H1 (cell line): Measurements from ENCODE around the gene ADGRL3. TPM values are rescaled to one million over a fixed set of nuclear protein-coding genes. Genes with fewer than 3 reads are reported as not detected.

Experiments used
- CTCF ChIA-PET: fragments of 300-600 bp; sonication (Branson Sonifier 250); formaldehyde crosslinking; loops from one replicate; lab custom pipeline; 2021; ENCODE audit not compliant: partially characterized antibody; lab: Charles Lee
- POLR2A ChIA-PET: fragments of 300-600 bp; sonication (Branson Sonifier 250); formaldehyde crosslinking; loops from one replicate; lab custom pipeline; 2021; ENCODE audit warnings: inconsistent platforms; ENCODE audit not compliant: partially characterized antibody; lab: Charles Lee
- DNase-seq, 2 experiments: peaks; one replicate each; pipeline versions ENCODE4 v3.0.0 to v3.0.0-alpha.2; 2010 to 2022; ENCODE audit warnings: low spot score in 2 of 2, low read depth in 1 of 2, mixed read lengths in 1 of 2
- FAIRE-seq: peaks from 2 replicates; lab custom pipeline; 2011; peaks lifted over from hg19 to GRCh38; lab: Jason Lieb, UNC
- H2AFZ ChIP-seq: 2 replicates; pipeline ENCODE4 v1.8.1; 2012; ENCODE audit warnings: low read length, inconsistent platforms
- H2AK5ac ChIP-seq: 2 replicates; pipeline ENCODE4 v1.6.1; 2013; ENCODE audit warnings: low read depth, low read length
- H2BK120ac ChIP-seq: replicated peaks from 2 replicates; pipeline ENCODE3; 2013; ENCODE audit warnings: low read depth, low read length, inconsistent platforms
- H2BK12ac ChIP-seq: 2 replicates; pipeline ENCODE4 v1.6.1; 2013; ENCODE audit warnings: low read depth, low read length
- H2BK15ac ChIP-seq: 2 replicates; pipeline ENCODE4 v1.6.1; 2013; ENCODE audit warnings: low read length
- H2BK20ac ChIP-seq: 2 replicates; pipeline ENCODE4 v1.6.1; 2013; ENCODE audit warnings: low read length
- H2BK5ac ChIP-seq: 2 replicates; pipeline ENCODE4 v1.6.1; 2013; ENCODE audit warnings: low read depth, low read length
- H3K14ac ChIP-seq: 2 replicates; pipeline ENCODE4 v1.6.1; 2013; ENCODE audit warnings: inconsistent platforms; ENCODE audit not compliant: insufficient read length
- H3K18ac ChIP-seq: 2 replicates; pipeline ENCODE4 v1.6.1; 2013; ENCODE audit warnings: low read length; ENCODE audit errors: extremely low read depth
- H3K23ac ChIP-seq: 2 replicates; pipeline ENCODE4 v1.6.1; 2013; ENCODE audit warnings: inconsistent platforms; ENCODE audit not compliant: insufficient read length
- H3K23me2 ChIP-seq: 2 replicates; pipeline ENCODE4 v1.6.1; 2013; ENCODE audit warnings: low read depth, low read length
- H3K27ac ChIP-seq: 2 replicates; pipeline ENCODE4 v1.6.1; 2011; ENCODE audit warnings: low read depth, low read length, inconsistent platforms
- H3K27me3 ChIP-seq, 4 experiments: replicated peaks in 1 of 4; 1 replicate in 1 of 4; 2 replicates in 3 of 4; pipeline versions ENCODE4 v1.6.1 to v1.8.1; 2011 to 2013; ENCODE audit warnings: low read length in 3 of 4, mild to moderate bottlenecking in 3 of 4, inconsistent platforms in 2 of 4, mixed read lengths in 2 of 4, moderate library complexity in 1 of 4; ENCODE audit not compliant: control insufficient read depth in 3 of 4, insufficient read depth in 3 of 4; ENCODE audit errors: extremely low read depth in 1 of 4
- H3K36me3 ChIP-seq, 4 experiments: 2 replicates each; pipeline versions ENCODE4 v1.6.1 to v1.8.1; 2011 to 2013; ENCODE audit warnings: mild to moderate bottlenecking in 4 of 4, low read length in 3 of 4, moderate library complexity in 2 of 4, control low read depth in 1 of 4, inconsistent platforms in 1 of 4; ENCODE audit not compliant: insufficient read depth in 4 of 4, control insufficient read depth in 2 of 4
- H3K4ac ChIP-seq: replicated peaks from 2 replicates; pipeline ENCODE3; 2013; ENCODE audit warnings: low read length, low read depth, mixed read lengths, inconsistent platforms; ENCODE audit not compliant: insufficient read length
- H3K4me1 ChIP-seq, 4 experiments: replicated peaks in 1 of 4; 1 replicate in 1 of 4; 2 replicates in 3 of 4; pipeline versions ENCODE4 v1.6.1 to v1.8.1; 2011 to 2013; ENCODE audit warnings: low read length in 3 of 4, inconsistent platforms in 2 of 4, mixed read lengths in 1 of 4; ENCODE audit not compliant: insufficient read depth in 4 of 4, control insufficient read depth in 3 of 4
- H3K4me2 ChIP-seq, 2 experiments: 2 replicates each; pipeline versions ENCODE4 v1.6.1 to v1.8.1; 2011 to 2013; ENCODE audit warnings: low read depth in 2 of 2, low read length in 2 of 2, control low read depth in 1 of 2, inconsistent platforms in 1 of 2, mild to moderate bottlenecking in 1 of 2; ENCODE audit not compliant: insufficient read depth in 1 of 2
- H3K4me3 ChIP-seq, 4 experiments: fragments of 200-600, 300-600 bp in 1 of 4; sonication (generic), shearing (Covaris generic), sonication (Bioruptor Twin) in 1 of 4; 2 replicates each; pipeline versions ENCODE4 v1.5.1 to v1.8.1; 2011 to 2016; ENCODE audit warnings: low read length in 4 of 4, low read depth in 3 of 4, control low read depth in 2 of 4, inconsistent platforms in 2 of 4, mild to moderate bottlenecking in 2 of 4, mixed read lengths in 1 of 4, moderate library complexity in 1 of 4; ENCODE audit not compliant: insufficient read depth in 2 of 4; ENCODE audit errors: extremely low read depth in 1 of 4
- H3K56ac ChIP-seq: replicated peaks from 2 replicates; pipeline ENCODE3; 2013; ENCODE audit warnings: low read depth, mild to moderate bottlenecking, mixed read lengths, low read length, inconsistent platforms; ENCODE audit not compliant: insufficient read length
- H3K79me1 ChIP-seq: 2 replicates; pipeline ENCODE4 v1.6.1; 2013; ENCODE audit warnings: low read depth, low read length, control low read depth
- H3K79me2 ChIP-seq, 2 experiments: 2 replicates each; pipeline versions ENCODE4 v1.6.1 to v1.8.1; 2012 to 2013; ENCODE audit warnings: low read length in 2 of 2, mild to moderate bottlenecking in 2 of 2, inconsistent platforms in 1 of 2; ENCODE audit not compliant: insufficient read depth in 2 of 2, control insufficient read depth in 1 of 2
- H3K9ac ChIP-seq, 4 experiments: replicated peaks in 1 of 4; 1 replicate in 1 of 4; 2 replicates in 3 of 4; pipeline versions ENCODE4 v1.6.1 to v1.8.1; 2011 to 2013; ENCODE audit warnings: low read depth in 3 of 4, low read length in 3 of 4, control low read depth in 2 of 4, mild to moderate bottlenecking in 2 of 4, moderate library complexity in 2 of 4, inconsistent platforms in 1 of 4; ENCODE audit errors: extremely low read depth in 1 of 4
- H3K9me3 ChIP-seq, 2 experiments: 2 replicates each; pipeline versions ENCODE4 v1.6.1 to v1.8.1; 2012 to 2013; ENCODE audit warnings: mild to moderate bottlenecking in 2 of 2, moderate library complexity in 2 of 2, control low read depth in 1 of 2, inconsistent platforms in 1 of 2, low read depth in 1 of 2, low read length in 1 of 2, mixed read lengths in 1 of 2; ENCODE audit not compliant: insufficient read depth in 2 of 2
- H4K20me1 ChIP-seq, 2 experiments: replicated peaks in 1 of 2; 2 replicates each; pipeline versions ENCODE3 to v1.8.1; 2011 to 2013; ENCODE audit warnings: inconsistent platforms in 2 of 2, low read length in 2 of 2, mild to moderate bottlenecking in 1 of 2; ENCODE audit not compliant: insufficient read depth in 2 of 2, control insufficient read depth in 1 of 2
- H4K5ac ChIP-seq: 2 replicates; pipeline ENCODE4 v1.6.1; 2013; ENCODE audit warnings: low read length, low read depth, mixed read lengths, inconsistent platforms; ENCODE audit not compliant: insufficient read length
- H4K8ac ChIP-seq: 2 replicates; pipeline ENCODE4 v1.8.0; 2013; ENCODE audit warnings: mild to moderate bottlenecking, moderate library complexity, low read length, inconsistent platforms; ENCODE audit not compliant: insufficient read depth; ENCODE audit errors: extremely low read depth
- H4K91ac ChIP-seq: replicated peaks from 2 replicates; pipeline ENCODE3; 2013; ENCODE audit warnings: low read length, mixed read lengths, inconsistent platforms; ENCODE audit not compliant: insufficient read length
- MAX ChIP-seq: IDR thresholded peaks from 2 replicates; pipeline ENCODE4 v1.6.1; 2012; ENCODE audit warnings: inconsistent platforms
- WGBS, 2 experiments: shearing (Covaris generic) in 1 of 2; methylation state at CpG; one replicate each; pipeline versions ENCODE4 v1.1.6 to v1.1.7; 2013 to 2015; ENCODE audit warnings: low lambda C conversion rate in 2 of 2, mixed read lengths in 2 of 2, inconsistent platforms in 1 of 2, low coverage in 1 of 2, missing lambda C conversion rate in 1 of 2; ENCODE audit not compliant: insufficient replicate concordance in 2 of 2, insufficient coverage in 1 of 2, insufficient read length in 1 of 2; ENCODE audit errors: extremely low coverage in 1 of 2, missing lambda C conversion rate in 1 of 2; 5-methylcytosine and 5-hydroxymethylcytosine counted together
- polyA plus RNA-seq, 7 experiments: library from polyadenylated mRNA; depleted of rRNA in 3 of 7; stranded (reverse) in 5 of 7; unstranded in 2 of 7; fragments of >200 nt in 5 of 7; fragments of 200-250 nt in 2 of 7; gene quantifications; 1 replicate in 5 of 7; 2 replicates in 1 of 7; 4 replicates in 1 of 7; pipeline versions ENCODE4 v1.2.1 to v1.2.3, GENCODE V29; 2011 to 2013; ENCODE audit warnings: missing spikeins in 2 of 7, mixed read lengths in 2 of 7
- total RNA-seq: library from RNA; stranded (reverse); fragmentation: NEBNext Ultra II Directional; extraction: Animal tissue kit (Norgen Biotek cat#: 25700); gene quantifications from 2 replicates; pipeline ENCODE4 v1.2.1, GENCODE V29; 2021

ADGRL3 gene
- total and polyA plus RNA-seq, 2 of the 8 experiments (the other 6 are each of a cell fraction or from before 2014, with no cell fraction given) = 6.6 to 13.0 TPM

DNA sequence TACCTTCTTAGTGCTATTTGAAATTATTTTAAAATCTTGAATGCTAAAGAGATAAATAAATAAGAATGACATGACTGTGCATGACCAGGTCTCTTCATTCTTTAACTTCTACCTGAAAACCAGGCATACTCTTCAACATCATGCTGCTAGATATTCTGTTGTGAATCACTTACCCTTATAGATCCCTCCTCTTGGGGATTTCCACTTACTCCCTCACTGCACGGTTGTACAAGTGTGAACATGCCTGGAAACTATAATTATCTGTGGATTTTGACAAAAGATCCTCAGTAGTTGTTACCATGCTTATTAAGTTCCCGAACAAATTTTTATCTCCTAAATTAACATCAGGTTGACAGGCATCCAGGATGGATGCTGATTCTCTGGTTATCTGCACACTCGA is 54.3 kb downstream of the ADGRL3 start:
- Histone ChIP-seq H3K79me2 (peaks cover 0 to 8% of the 10 kb centered on the region in 2 experiments; a peak in 1 of 4 replicates), H4K8ac (no peak overlapping the region), H2AK5ac (no peak overlapping the region), H3K9me3 (no peaks in the 10 kb centered on the region), H2BK15ac (no peak overlapping the region), H3K36me3 (no peaks in the 10 kb centered on the region), H2BK120ac (no peak overlapping the region), H3K18ac (no peak overlapping the region), H3K27me3 (no peaks in the 10 kb centered on the region), H3K4ac (no peak overlapping the region), H4K20me1 (no peaks in the 10 kb centered on the region), H3K4me3 (no peak overlapping the region), H2BK20ac (no peak overlapping the region), H3K79me1 (0 out of 2 replicates have a peak, but pooled peaks cover 2% of the 10 kb centered on the region), H3K27ac (no peak overlapping the region), H2AFZ (no peak overlapping the region), H3K9ac (no peak overlapping the region), H4K5ac (no peak overlapping the region), H2BK12ac (no peak overlapping the region), H3K56ac (no peak overlapping the region), H3K23me2 (no peaks in the 10 kb centered on the region), H3K23ac (no peak overlapping the region), H3K4me1 (no peaks in the 10 kb centered on the region; a peak in 1 of 7 replicates), H3K14ac (no peak overlapping the region), H4K91ac (no peak overlapping the region), H2BK5ac (no peak overlapping the region), H3K4me2 (no peak overlapping the region)
- DNase-seq = no peak
- ChIA-PET POLR2A (no interaction called here), CTCF (no interaction called here)
- no peak for TF ChIP-seq MAX
- WGBS, 2 experiments = 86% methylated on average over 3 of the region's 3 CpGs; no CpG with 5 or more reads in 1 of the 2 experiments
- FAIRE-seq = no peak
